H1 (cell line): ENCODE measurements around the gene NPTX1. TPM values are rescaled to one million over a fixed set of nuclear protein-coding genes. Genes with fewer than 3 reads are reported as not detected.

Experiments used
- CTCF ChIA-PET: fragments of 300-600 bp; sonication (Branson Sonifier 250); formaldehyde crosslinking; loops from one replicate; lab custom pipeline; 2021; ENCODE audit not compliant: partially characterized antibody; lab: Charles Lee
- POLR2A ChIA-PET: fragments of 300-600 bp; sonication (Branson Sonifier 250); formaldehyde crosslinking; loops from one replicate; lab custom pipeline; 2021; ENCODE audit warnings: inconsistent platforms; ENCODE audit not compliant: partially characterized antibody; lab: Charles Lee
- DNase-seq, 2 experiments: peaks; one replicate each; pipeline versions ENCODE4 v3.0.0 to v3.0.0-alpha.2; 2010 to 2022; ENCODE audit warnings: low spot score in 2 of 2, low read depth in 1 of 2, mixed read lengths in 1 of 2
- FAIRE-seq: peaks from 2 replicates; lab custom pipeline; 2011; peaks lifted over from hg19 to GRCh38; lab: Jason Lieb, UNC
- H2AFZ ChIP-seq: 2 replicates; pipeline ENCODE4 v1.8.1; 2012; ENCODE audit warnings: low read length, inconsistent platforms
- H2AK5ac ChIP-seq: 2 replicates; pipeline ENCODE4 v1.6.1; 2013; ENCODE audit warnings: low read depth, low read length
- H2BK120ac ChIP-seq: replicated peaks from 2 replicates; pipeline ENCODE3; 2013; ENCODE audit warnings: low read depth, low read length, inconsistent platforms
- H2BK12ac ChIP-seq: 2 replicates; pipeline ENCODE4 v1.6.1; 2013; ENCODE audit warnings: low read depth, low read length
- H2BK15ac ChIP-seq: 2 replicates; pipeline ENCODE4 v1.6.1; 2013; ENCODE audit warnings: low read length
- H2BK20ac ChIP-seq: 2 replicates; pipeline ENCODE4 v1.6.1; 2013; ENCODE audit warnings: low read length
- H2BK5ac ChIP-seq: 2 replicates; pipeline ENCODE4 v1.6.1; 2013; ENCODE audit warnings: low read depth, low read length
- H3K14ac ChIP-seq: 2 replicates; pipeline ENCODE4 v1.6.1; 2013; ENCODE audit warnings: inconsistent platforms; ENCODE audit not compliant: insufficient read length
- H3K18ac ChIP-seq: 2 replicates; pipeline ENCODE4 v1.6.1; 2013; ENCODE audit warnings: low read length; ENCODE audit errors: extremely low read depth
- H3K23ac ChIP-seq: 2 replicates; pipeline ENCODE4 v1.6.1; 2013; ENCODE audit warnings: inconsistent platforms; ENCODE audit not compliant: insufficient read length
- H3K23me2 ChIP-seq: 2 replicates; pipeline ENCODE4 v1.6.1; 2013; ENCODE audit warnings: low read depth, low read length
- H3K27ac ChIP-seq: 2 replicates; pipeline ENCODE4 v1.6.1; 2011; ENCODE audit warnings: low read depth, low read length, inconsistent platforms
- H3K27me3 ChIP-seq, 4 experiments: replicated peaks in 1 of 4; 1 replicate in 1 of 4; 2 replicates in 3 of 4; pipeline versions ENCODE4 v1.6.1 to v1.8.1; 2011 to 2013; ENCODE audit warnings: low read length in 3 of 4, mild to moderate bottlenecking in 3 of 4, inconsistent platforms in 2 of 4, mixed read lengths in 2 of 4, moderate library complexity in 1 of 4; ENCODE audit not compliant: control insufficient read depth in 3 of 4, insufficient read depth in 3 of 4; ENCODE audit errors: extremely low read depth in 1 of 4
- H3K36me3 ChIP-seq, 4 experiments: 2 replicates each; pipeline versions ENCODE4 v1.6.1 to v1.8.1; 2011 to 2013; ENCODE audit warnings: mild to moderate bottlenecking in 4 of 4, low read length in 3 of 4, moderate library complexity in 2 of 4, control low read depth in 1 of 4, inconsistent platforms in 1 of 4; ENCODE audit not compliant: insufficient read depth in 4 of 4, control insufficient read depth in 2 of 4
- H3K4ac ChIP-seq: replicated peaks from 2 replicates; pipeline ENCODE3; 2013; ENCODE audit warnings: low read length, low read depth, mixed read lengths, inconsistent platforms; ENCODE audit not compliant: insufficient read length
- H3K4me1 ChIP-seq, 4 experiments: replicated peaks in 1 of 4; 1 replicate in 1 of 4; 2 replicates in 3 of 4; pipeline versions ENCODE4 v1.6.1 to v1.8.1; 2011 to 2013; ENCODE audit warnings: low read length in 3 of 4, inconsistent platforms in 2 of 4, mixed read lengths in 1 of 4; ENCODE audit not compliant: insufficient read depth in 4 of 4, control insufficient read depth in 3 of 4
- H3K4me2 ChIP-seq, 2 experiments: 2 replicates each; pipeline versions ENCODE4 v1.6.1 to v1.8.1; 2011 to 2013; ENCODE audit warnings: low read depth in 2 of 2, low read length in 2 of 2, control low read depth in 1 of 2, inconsistent platforms in 1 of 2, mild to moderate bottlenecking in 1 of 2; ENCODE audit not compliant: insufficient read depth in 1 of 2
- H3K4me3 ChIP-seq, 4 experiments: fragments of 200-600, 300-600 bp in 1 of 4; sonication (generic), shearing (Covaris generic), sonication (Bioruptor Twin) in 1 of 4; 2 replicates each; pipeline versions ENCODE4 v1.5.1 to v1.8.1; 2011 to 2016; ENCODE audit warnings: low read length in 4 of 4, low read depth in 3 of 4, control low read depth in 2 of 4, inconsistent platforms in 2 of 4, mild to moderate bottlenecking in 2 of 4, mixed read lengths in 1 of 4, moderate library complexity in 1 of 4; ENCODE audit not compliant: insufficient read depth in 2 of 4; ENCODE audit errors: extremely low read depth in 1 of 4
- H3K56ac ChIP-seq: replicated peaks from 2 replicates; pipeline ENCODE3; 2013; ENCODE audit warnings: low read depth, mild to moderate bottlenecking, mixed read lengths, low read length, inconsistent platforms; ENCODE audit not compliant: insufficient read length
- H3K79me1 ChIP-seq: 2 replicates; pipeline ENCODE4 v1.6.1; 2013; ENCODE audit warnings: low read depth, low read length, control low read depth
- H3K79me2 ChIP-seq, 2 experiments: 2 replicates each; pipeline versions ENCODE4 v1.6.1 to v1.8.1; 2012 to 2013; ENCODE audit warnings: low read length in 2 of 2, mild to moderate bottlenecking in 2 of 2, inconsistent platforms in 1 of 2; ENCODE audit not compliant: insufficient read depth in 2 of 2, control insufficient read depth in 1 of 2
- H3K9ac ChIP-seq, 4 experiments: replicated peaks in 1 of 4; 1 replicate in 1 of 4; 2 replicates in 3 of 4; pipeline versions ENCODE4 v1.6.1 to v1.8.1; 2011 to 2013; ENCODE audit warnings: low read depth in 3 of 4, low read length in 3 of 4, control low read depth in 2 of 4, mild to moderate bottlenecking in 2 of 4, moderate library complexity in 2 of 4, inconsistent platforms in 1 of 4; ENCODE audit errors: extremely low read depth in 1 of 4
- H3K9me3 ChIP-seq, 2 experiments: 2 replicates each; pipeline versions ENCODE4 v1.6.1 to v1.8.1; 2012 to 2013; ENCODE audit warnings: mild to moderate bottlenecking in 2 of 2, moderate library complexity in 2 of 2, control low read depth in 1 of 2, inconsistent platforms in 1 of 2, low read depth in 1 of 2, low read length in 1 of 2, mixed read lengths in 1 of 2; ENCODE audit not compliant: insufficient read depth in 2 of 2
- H4K20me1 ChIP-seq, 2 experiments: replicated peaks in 1 of 2; 2 replicates each; pipeline versions ENCODE3 to v1.8.1; 2011 to 2013; ENCODE audit warnings: inconsistent platforms in 2 of 2, low read length in 2 of 2, mild to moderate bottlenecking in 1 of 2; ENCODE audit not compliant: insufficient read depth in 2 of 2, control insufficient read depth in 1 of 2
- H4K5ac ChIP-seq: 2 replicates; pipeline ENCODE4 v1.6.1; 2013; ENCODE audit warnings: low read length, low read depth, mixed read lengths, inconsistent platforms; ENCODE audit not compliant: insufficient read length
- H4K8ac ChIP-seq: 2 replicates; pipeline ENCODE4 v1.8.0; 2013; ENCODE audit warnings: mild to moderate bottlenecking, moderate library complexity, low read length, inconsistent platforms; ENCODE audit not compliant: insufficient read depth; ENCODE audit errors: extremely low read depth
- H4K91ac ChIP-seq: replicated peaks from 2 replicates; pipeline ENCODE3; 2013; ENCODE audit warnings: low read length, mixed read lengths, inconsistent platforms; ENCODE audit not compliant: insufficient read length
- ASH2L ChIP-seq: fragments of 200-600, 300-600 bp; sonication (generic); IDR thresholded peaks from one replicate; pipeline ENCODE4 v1.7.1; 2017; ENCODE audit warnings: low read length
- HDAC6 ChIP-seq: IDR thresholded peaks from one replicate; pipeline ENCODE4 v1.7.1; 2012; ENCODE audit warnings: low read depth, mild to moderate bottlenecking, inconsistent platforms, low read length, moderate library complexity
- SRF ChIP-seq: IDR thresholded peaks from 2 replicates; pipeline ENCODE4 v1.6.1; 2011; ENCODE audit warnings: mild to moderate bottlenecking, low read depth, low read length, moderate library complexity
- WGBS, 2 experiments: shearing (Covaris generic) in 1 of 2; methylation state at CpG; one replicate each; pipeline versions ENCODE4 v1.1.6 to v1.1.7; 2013 to 2015; ENCODE audit warnings: low lambda C conversion rate in 2 of 2, mixed read lengths in 2 of 2, inconsistent platforms in 1 of 2, low coverage in 1 of 2, missing lambda C conversion rate in 1 of 2; ENCODE audit not compliant: insufficient replicate concordance in 2 of 2, insufficient coverage in 1 of 2, insufficient read length in 1 of 2; ENCODE audit errors: extremely low coverage in 1 of 2, missing lambda C conversion rate in 1 of 2; 5-methylcytosine and 5-hydroxymethylcytosine counted together
- polyA plus RNA-seq, 7 experiments: library from polyadenylated mRNA; depleted of rRNA in 3 of 7; stranded (reverse) in 5 of 7; unstranded in 2 of 7; fragments of >200 nt in 5 of 7; fragments of 200-250 nt in 2 of 7; gene quantifications; 1 replicate in 5 of 7; 2 replicates in 1 of 7; 4 replicates in 1 of 7; pipeline versions ENCODE4 v1.2.1 to v1.2.3, GENCODE V29; 2011 to 2013; ENCODE audit warnings: missing spikeins in 2 of 7, mixed read lengths in 2 of 7
- total RNA-seq: library from RNA; stranded (reverse); fragmentation: NEBNext Ultra II Directional; extraction: Animal tissue kit (Norgen Biotek cat#: 25700); gene quantifications from 2 replicates; pipeline ENCODE4 v1.2.1, GENCODE V29; 2021

The NPTX1 gene
- total and polyA plus RNA-seq, 2 of the 8 experiments (the other 6 are each of a cell fraction or from before 2014, with no cell fraction given), result 12.0 to 17.9 TPM

DNA sequence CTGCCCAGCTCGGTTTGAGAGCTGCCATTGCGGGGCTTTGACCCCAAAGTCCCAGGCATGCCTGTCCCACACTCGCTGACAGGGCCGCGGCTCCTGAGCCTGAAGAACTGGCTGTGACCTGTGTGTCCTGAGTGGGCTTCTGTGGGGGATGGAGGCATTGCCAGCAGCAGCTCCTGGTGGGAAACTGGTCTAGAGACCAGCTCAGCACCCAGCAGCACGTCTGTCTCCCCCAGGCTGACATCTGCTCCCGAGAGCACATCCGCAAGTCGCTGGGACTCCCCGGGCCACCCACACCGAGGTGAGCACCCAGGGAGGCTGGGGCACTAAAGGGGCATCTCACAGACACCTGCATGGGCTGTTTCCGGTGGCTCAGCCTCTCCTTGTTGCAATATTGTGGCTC is 48.0 kb downstream of the NPTX1 start:
- CTCF ChIA-PET, result interaction anchor here (0.6 to 3.9 kb wide), 16 partner anchors 9 to 553 kb away, joined by 3 to 22 read pairs (median 4); no protein-coding TSS in a partner anchor
- H3K23me2 ChIP-seq, result no peaks in the 10 kb centered on the region
- DNase-seq, result no peak
- no peak overlapping the region for H2AFZ ChIP-seq
- no peak overlapping the region for H2BK12ac ChIP-seq
- H3K14ac ChIP-seq, result no peak overlapping the region
- peaks cover 3 to 4% of the 10 kb centered on the region in 2 experiments for H4K20me1 ChIP-seq
- POLR2A ChIA-PET, result interaction anchor here (1.3 to 2.0 kb wide), 2 partner anchors 17 to 26 kb away, joined by 3 to 6 read pairs; no protein-coding TSS in a partner anchor
- no peak overlapping the region for H2BK5ac ChIP-seq
- H3K4ac ChIP-seq, result no peak overlapping the region
- no peak overlapping the region for H3K4me2 ChIP-seq
- TF ChIP-seq ASH2L (no peak), SRF (no peak), HDAC6 (no peak)
- TF ChIP-seq, all 59 proteins: peak for 0
- Histone ChIP-seq H2AK5ac (no peak overlapping the region), H3K4me3 (no peak overlapping the region), H3K9me3 (no peaks in the 10 kb centered on the region), H4K8ac (no peak overlapping the region), H4K5ac (no peak overlapping the region), H2BK120ac (no peak overlapping the region), H3K36me3 (no peaks in the 10 kb centered on the region; a peak in 1 of 8 replicates), H3K4me1 (peaks cover 0 to 8% (median 2%) of the 10 kb centered on the region in 4 experiments; a peak in 3 of 7 replicates), H3K27ac (no peak overlapping the region), H3K27me3 (no peaks in the 10 kb centered on the region; a peak in 1 of 7 replicates), H3K56ac (no peak overlapping the region), H2BK20ac (no peak overlapping the region), H3K79me2 (no peaks in the 10 kb centered on the region), H3K18ac (no peak overlapping the region), H4K91ac (no peak overlapping the region), H3K79me1 (no peaks in the 10 kb centered on the region), H3K23ac (no peak overlapping the region), H3K9ac (no peak overlapping the region), H2BK15ac (no peak overlapping the region)
- 90% methylated on average over 12 of the region's 12 CpGs; no CpG with 5 or more reads in 1 of the 2 experiments for WGBS, 2 experiments
- FAIRE-seq, result no peak
